GM23338 (cell line): Measurements from ENCODE around the gene MED12L.

Experiments
- CREB1 ChIP-seq: fragments of 250-450 bp; sonication (Bioruptor Pico); IDR thresholded peaks from 2 replicates; pipeline ENCODE4 v1.5.0; 2020; ENCODE audit warnings: low read depth, mild to moderate bottlenecking, moderate library complexity
- CTCF ChIP-seq, 2 experiments: fragments of 200-600 bp in 1 of 2; sonication (generic) in 1 of 2; conservative IDR thresholded peaks; 2 replicates each; pipeline versions ENCODE4 v1.5.1 to v1.6.1; 2016 to 2017; ENCODE audit warnings: antibody characterized with exemption in 2 of 2, low read depth in 2 of 2, mild to moderate bottlenecking in 2 of 2, moderate library complexity in 1 of 2
- ETS1 ChIP-seq: IDR thresholded peaks from 2 replicates; pipeline ENCODE4 v1.6.1; 2016; ENCODE audit warnings: antibody characterized with exemption
- EZH2 ChIP-seq: fragments of 200-600 bp; sonication (generic); IDR thresholded peaks from one replicate; pipeline ENCODE4 v1.8.0; 2017; ENCODE audit warnings: antibody characterized with exemption, mild to moderate bottlenecking, low read depth; ENCODE audit not compliant: unreplicated experiment
- EZH2phosphoT487 ChIP-seq: fragments of 200-600 bp; sonication (generic); IDR thresholded peaks from one replicate; pipeline ENCODE4 v1.8.1; 2018; ENCODE audit warnings: antibody characterized with exemption; ENCODE audit not compliant: unreplicated experiment
- JUNB ChIP-seq: IDR thresholded peaks from one replicate; pipeline ENCODE4 v1.6.1; 2016; ENCODE audit warnings: antibody characterized with exemption; ENCODE audit not compliant: unreplicated experiment
- POLR2AphosphoS5 ChIP-seq: IDR thresholded peaks from 2 replicates; pipeline ENCODE4 v1.6.1; 2016; ENCODE audit warnings: antibody characterized with exemption, low read depth
- REST ChIP-seq: IDR thresholded peaks from one replicate; pipeline ENCODE4 v1.6.1; 2018; ENCODE audit warnings: antibody characterized with exemption; ENCODE audit not compliant: unreplicated experiment
- ZNF462 ChIP-seq: fragments of 250-450 bp; sonication (Bioruptor Pico); IDR thresholded peaks from 2 replicates; pipeline ENCODE4 v1.5.0; 2020; ENCODE audit warnings: mild to moderate bottlenecking, moderate library complexity

- no peak for TF ChIP-seq CTCF (conservative IDR thresholded peaks at IDR 0.05; ENCODE audit: low read depth in 2 of 2)
- TF ChIP-seq CREB1: no peak
- no peak for TF ChIP-seq REST
- no peak for TF ChIP-seq EZH2
- no peak for TF ChIP-seq EZH2phosphoT487
- TF ChIP-seq POLR2AphosphoS5: no peak
- TF ChIP-seq ETS1: no peak
- TF ChIP-seq JUNB: no peak
- TF ChIP-seq ZNF462 (CRISPR knock-in tag): no peak
Observed at GRCh38 chr3:151135541-151136337, 50.3 kb downstream of the MED12L start.
